Measurements from ENCODE around the gene WNT10A. TPM values are rescaled to one million over a fixed set of nuclear protein-coding genes. Genes with fewer than 3 reads are reported as not detected.

Gene WNT10A
- polyA plus RNA-seq, 2 of the 4 experiments (the other 2 are of a cell fraction): not detected

DNA sequence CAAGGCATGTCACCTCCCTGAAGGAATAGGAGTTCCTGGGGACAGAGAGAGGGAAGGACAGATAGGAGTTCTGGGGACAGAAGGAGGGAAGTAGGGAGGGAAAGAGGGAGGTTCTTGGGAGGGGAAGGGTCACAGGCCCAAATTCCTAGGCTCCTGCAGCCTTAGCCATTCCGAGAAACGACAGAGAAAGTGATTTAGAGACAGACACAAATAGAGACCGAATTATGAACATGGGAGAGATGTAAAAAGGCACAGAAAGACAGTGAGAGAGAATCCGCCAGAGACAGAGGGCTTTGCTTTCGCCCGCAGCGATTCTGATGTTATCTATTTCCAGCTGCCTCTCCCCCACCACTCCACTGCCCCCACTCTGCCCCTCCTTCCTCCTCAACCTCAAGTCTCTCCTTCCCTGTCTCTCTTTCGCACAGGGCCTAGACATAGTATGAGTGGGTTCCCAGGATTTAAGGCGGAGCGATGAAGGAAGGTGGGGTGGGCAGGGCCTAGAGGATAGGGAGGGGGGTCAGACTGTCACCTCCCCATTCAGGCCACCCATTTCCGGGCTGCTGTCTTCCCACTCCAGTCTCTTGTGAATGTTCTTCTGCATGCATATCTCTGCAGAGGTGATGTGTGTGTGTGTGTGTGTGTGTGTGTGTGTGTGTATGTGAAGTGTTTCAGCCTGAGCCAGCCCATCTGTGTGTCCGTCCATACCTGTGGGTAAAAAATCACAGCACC is 24.3 kb upstream of the WNT10A start:
- POLR2A ChIA-PET: no interaction called here
- CTCF ChIA-PET: interaction anchor here (1.3 to 6.2 kb wide), 2 partner anchors 20 to 146 kb away, joined by 6 to 57 read pairs; partner anchors contain the start of gene TTLL4
- no peak for TF ChIP-seq RARB (CRISPR knock-in tag; IDR thresholded peaks at IDR 0.05)
- TF ChIP-seq POLR2AphosphoS2 (conservative IDR thresholded peaks at IDR 0.05; ENCODE audit: low read length): no peak
- TF ChIP-seq SREBF2 (IDR thresholded peaks at IDR 0.05): no peak
- TF ChIP-seq ZNF302 (CRISPR knock-in tag; IDR thresholded peaks at IDR 0.05): no peak
- TF ChIP-seq ZFP36 (IDR thresholded peaks at IDR 0.05; ENCODE audit: borderline replicate concordance, partially characterized antibody): no peak
- no peak for TF ChIP-seq HEYL (CRISPR knock-in tag; IDR thresholded peaks at IDR 0.05)
- no peak for TF ChIP-seq JUNB (IDR thresholded peaks at IDR 0.05)
- no peak for TF ChIP-seq FOSB (CRISPR knock-in tag; IDR thresholded peaks at IDR 0.05)
- no peak for TF ChIP-seq KDM1A (IDR thresholded peaks at IDR 0.05; ENCODE audit: low read depth)
- no peak for TF ChIP-seq ZC3H11A (IDR thresholded peaks at IDR 0.05)
- no peak for TF ChIP-seq KDM5A (IDR thresholded peaks at IDR 0.05)
- TF ChIP-seq MAFK (IDR thresholded peaks at IDR 0.05; ENCODE audit: partially characterized antibody): no peak
- no peak for TF ChIP-seq FOSL2 (IDR thresholded peaks at IDR 0.05)
- TF ChIP-seq FOSL2 (CRISPR knock-in tag; IDR thresholded peaks at IDR 0.05): no peak
- no peak for TF ChIP-seq CEBPB (IDR thresholded peaks at IDR 0.05)
- TF ChIP-seq PHF8 (IDR thresholded peaks at IDR 0.05; ENCODE audit: borderline replicate concordance, low read depth): no peak
- no peak for TF ChIP-seq MAZ (IDR thresholded peaks at IDR 0.05; ENCODE audit: borderline replicate concordance, low read depth, low read length)
- TF ChIP-seq NFE2L2 (conservative IDR thresholded peaks at IDR 0.05; ENCODE audit: low read length): no peak
- TF ChIP-seq SMC3 (IDR thresholded peaks at IDR 0.05): no peak
- no peak for TF ChIP-seq ATOH8 (CRISPR knock-in tag; IDR thresholded peaks at IDR 0.05; ENCODE audit: low read depth)
- TF ChIP-seq CBX2 (IDR thresholded peaks at IDR 0.05; ENCODE audit: borderline replicate concordance, low read depth): no peak
- DNase-seq (ENCODE audit: low read depth in 1 of 2, low spot score in 1 of 2) (no peak), ATAC-seq (no peak), FAIRE-seq (no peak)
- Histone ChIP-seq H3K9me3 (no peaks in the 10 kb centered on the region), H3K27ac (peak overlapping the region in 1 of 2 experiments; percentile 63; a peak in 2 of 6 replicates), H3K4me2 (no peak overlapping the region), H3K4me1 (peaks cover 46% of the 10 kb centered on the region), H3K4me3 (no peak overlapping the region)
- 82% methylated on average over 12 of the region's 12 CpGs for WGBS (ENCODE audit: missing lambda C conversion rate)

- Histone ChIP-seq H3K27ac (peak overlapping the region in 1 of 2 experiments; percentile 63; a peak in 2 of 6 replicates), H3K4me2 (peak overlapping the region; percentile 100), H3K4me3 (no peak overlapping the region), H3K9me3 (no peaks in the 10 kb centered on the region), H3K4me1 (peaks cover 46% of the 10 kb centered on the region)
- WGBS (ENCODE audit: missing lambda C conversion rate): 100% methylated on average over 1 of the region's 1 CpG
- TF ChIP-seq RCOR1 (IDR thresholded peaks at IDR 0.05; ENCODE audit: low read depth, low read length): no peak
- no peak for TF ChIP-seq TP53 (CRISPR knock-in tag; IDR thresholded peaks at IDR 0.05)
- no peak for TF ChIP-seq FOSL2 (IDR thresholded peaks at IDR 0.05)
- no peak for TF ChIP-seq FOSL2 (CRISPR knock-in tag; IDR thresholded peaks at IDR 0.05)
- no peak for TF ChIP-seq NFE2L2 (conservative IDR thresholded peaks at IDR 0.05; ENCODE audit: low read length)
- TF ChIP-seq NR3C1 (IDR thresholded peaks at IDR 0.05): no peak
- TF ChIP-seq HOXA7 (CRISPR knock-in tag; IDR thresholded peaks at IDR 0.05): no peak
- TF ChIP-seq ATOH8 (CRISPR knock-in tag; IDR thresholded peaks at IDR 0.05; ENCODE audit: low read depth): no peak
- TF ChIP-seq SREBF2 (IDR thresholded peaks at IDR 0.05): no peak
- TF ChIP-seq, protein P1, sequence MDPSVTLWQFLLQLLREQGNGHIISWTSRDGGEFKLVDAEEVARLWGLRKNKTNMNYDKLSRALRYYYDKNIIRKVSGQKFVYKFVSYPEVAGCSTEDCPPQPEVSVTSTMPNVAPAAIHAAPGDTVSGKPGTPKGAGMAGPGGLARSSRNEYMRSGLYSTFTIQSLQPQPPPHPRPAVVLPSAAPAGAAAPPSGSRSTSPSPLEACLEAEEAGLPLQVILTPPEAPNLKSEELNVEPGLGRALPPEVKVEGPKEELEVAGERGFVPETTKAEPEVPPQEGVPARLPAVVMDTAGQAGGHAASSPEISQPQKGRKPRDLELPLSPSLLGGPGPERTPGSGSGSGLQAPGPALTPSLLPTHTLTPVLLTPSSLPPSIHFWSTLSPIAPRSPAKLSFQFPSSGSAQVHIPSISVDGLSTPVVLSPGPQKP (IDR thresholded peaks at IDR 0.05; ENCODE audit: low read depth, low read length): no peak
- ATAC-seq (no peak), FAIRE-seq (no peak), DNase-seq (ENCODE audit: low read depth in 1 of 2, low spot score in 1 of 2) (no peak)
- POLR2A ChIA-PET: no interaction called here
- CTCF ChIA-PET: no interaction called here
Observed at GRCh38 chr2:218856896-218857243, 23.8 kb upstream of the WNT10A start.
